Inferior parietal cortex (tissue), 1 donor: Measurements from ENCODE around the gene AK9.
"Not testable (repeated sequence)": the region's sequence is repeated elsewhere in the genome, so short reads cannot be mapped to it uniquely, and the experiment has no call there.

Source experiments
- DNase-seq: peaks from one replicate; pipeline ENCODE4 v3.0.0-alpha.2; 2016; ENCODE audit errors: extremely low spot score

Gene AK9

GRCh38 chr6:109690737-109691621 is at the start of gene AK9, which contains the start of gene FIG4:
TSS of gene AK9 (minus strand) at chr6:109691202. CDS start at chr6:109675745, 15,457 bp downstream.
TSS of gene FIG4 (plus strand) at chr6:109691296. CDS start at chr6:109691436, 140 bp downstream.
- DNase-seq: peak; percentile 95

- no peak for DNase-seq
Measured at GRCh38 chr6:109740787-109741186, 49.8 kb upstream of the AK9 start.

- DNase-seq: no peak
Measured at GRCh38 chr6:109739686-109740085, 48.7 kb upstream of the AK9 start.

- DNase-seq: no peak
Measured at GRCh38 chr6:109738667-109739066, 47.7 kb upstream of the AK9 start.

- DNase-seq: no peak
Measured at GRCh38 chr6:109738255-109738654, 47.3 kb upstream of the AK9 start.

GRCh38 chr6:109736273-109737025 is 45.4 kb upstream of the AK9 start:
- DNase-seq: no peak

GRCh38 chr6:109725250-109725649 is 34.2 kb upstream of the AK9 start:
- not testable (repeated sequence) for DNase-seq

GRCh38 chr6:109722564-109723254 is 31.7 kb upstream of the AK9 start:
- no peak for DNase-seq

- no peak for DNase-seq
Measured at GRCh38 chr6:109722011-109722410, 31.0 kb upstream of the AK9 start.

GRCh38 chr6:109720311-109720710 is 29.3 kb upstream of the AK9 start:
- DNase-seq: no peak

GRCh38 chr6:109718991-109719390 is 28.0 kb upstream of the AK9 start:
- DNase-seq: no peak

GRCh38 chr6:109717971-109718370 is 27.0 kb upstream of the AK9 start:
- DNase-seq: no peak

- DNase-seq: no peak
Measured at GRCh38 chr6:109715616-109716015, 24.6 kb upstream of the AK9 start.

- no peak for DNase-seq
Measured at GRCh38 chr6:109714611-109715010, 23.6 kb upstream of the AK9 start.

- no peak for DNase-seq
Measured at GRCh38 chr6:109714166-109714565, 23.2 kb upstream of the AK9 start.

- no peak for DNase-seq
Measured at GRCh38 chr6:109713097-109713496, 22.1 kb upstream of the AK9 start.

- DNase-seq: not testable (repeated sequence)
Measured at GRCh38 chr6:109708099-109708498, 17.1 kb upstream of the AK9 start.

GRCh38 chr6:109706513-109706912 is 15.5 kb upstream of the AK9 start:
- no peak for DNase-seq

GRCh38 chr6:109705258-109705657 is 14.3 kb upstream of the AK9 start:
- peak; percentile 95 for DNase-seq

- no peak for DNase-seq
Measured at GRCh38 chr6:109702791-109703190, 11.8 kb upstream of the AK9 start.

- no peak for DNase-seq
Measured at GRCh38 chr6:109701774-109702173, 10.8 kb upstream of the AK9 start.

GRCh38 chr6:109701221-109701620 is 10.2 kb upstream of the AK9 start:
- DNase-seq: no peak
